HG03045 (cell line): ENCODE results near the gene CARNS1.

Experiments
- ATAC-seq: cut with Tn5 transposase; IDR thresholded peaks from one replicate; pipeline ENCODE4 v1.9.1; 2021; ENCODE audit warnings: mild to moderate bottlenecking, moderate library complexity; ENCODE audit not compliant: unreplicated experiment

CARNS1 gene

DNA sequence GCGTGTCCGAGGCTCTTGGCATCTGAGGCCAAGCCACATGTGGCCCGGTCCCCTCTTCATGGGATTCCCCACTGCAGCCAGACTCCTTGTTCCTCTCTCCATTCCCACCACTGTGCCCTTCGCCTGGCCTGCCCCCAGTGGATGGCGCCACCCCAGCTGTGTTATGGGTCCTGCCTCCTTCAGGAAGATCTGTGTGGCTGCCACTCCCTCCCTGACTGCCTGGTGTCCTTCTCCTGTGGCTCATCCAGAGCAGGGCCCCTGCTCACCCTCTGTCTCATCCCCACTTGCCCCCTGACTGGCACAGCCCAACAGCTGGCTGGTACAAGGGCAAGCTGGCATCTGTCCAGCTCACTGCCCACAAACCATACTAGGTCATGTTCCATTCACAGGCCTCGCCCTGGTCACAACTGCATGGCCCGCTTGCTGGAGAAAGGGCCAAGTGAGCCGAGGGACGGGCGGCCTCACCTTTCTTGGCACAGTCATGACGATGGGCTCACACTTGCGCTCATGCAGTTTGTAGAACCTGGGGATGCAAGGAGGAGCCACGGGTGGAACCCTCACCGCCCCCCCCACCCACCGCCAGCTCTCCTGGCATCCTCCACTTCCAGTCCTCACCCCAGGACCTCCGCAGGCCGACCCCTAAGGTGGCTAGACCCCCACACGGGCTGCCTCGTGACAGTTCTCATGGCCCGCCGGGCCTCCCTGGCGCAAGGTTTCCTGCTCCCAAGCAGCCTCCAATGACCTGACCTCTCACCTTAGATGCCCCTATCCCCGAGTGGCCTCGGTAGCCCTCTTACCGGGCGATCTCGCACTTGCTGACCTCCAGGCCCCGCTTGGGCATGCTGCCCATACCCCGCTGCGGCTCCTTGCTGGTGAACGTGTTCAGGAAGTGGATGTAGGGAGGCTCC lies 24.1 kb downstream of the CARNS1 start:
- ATAC-seq, result no peak

DNA sequence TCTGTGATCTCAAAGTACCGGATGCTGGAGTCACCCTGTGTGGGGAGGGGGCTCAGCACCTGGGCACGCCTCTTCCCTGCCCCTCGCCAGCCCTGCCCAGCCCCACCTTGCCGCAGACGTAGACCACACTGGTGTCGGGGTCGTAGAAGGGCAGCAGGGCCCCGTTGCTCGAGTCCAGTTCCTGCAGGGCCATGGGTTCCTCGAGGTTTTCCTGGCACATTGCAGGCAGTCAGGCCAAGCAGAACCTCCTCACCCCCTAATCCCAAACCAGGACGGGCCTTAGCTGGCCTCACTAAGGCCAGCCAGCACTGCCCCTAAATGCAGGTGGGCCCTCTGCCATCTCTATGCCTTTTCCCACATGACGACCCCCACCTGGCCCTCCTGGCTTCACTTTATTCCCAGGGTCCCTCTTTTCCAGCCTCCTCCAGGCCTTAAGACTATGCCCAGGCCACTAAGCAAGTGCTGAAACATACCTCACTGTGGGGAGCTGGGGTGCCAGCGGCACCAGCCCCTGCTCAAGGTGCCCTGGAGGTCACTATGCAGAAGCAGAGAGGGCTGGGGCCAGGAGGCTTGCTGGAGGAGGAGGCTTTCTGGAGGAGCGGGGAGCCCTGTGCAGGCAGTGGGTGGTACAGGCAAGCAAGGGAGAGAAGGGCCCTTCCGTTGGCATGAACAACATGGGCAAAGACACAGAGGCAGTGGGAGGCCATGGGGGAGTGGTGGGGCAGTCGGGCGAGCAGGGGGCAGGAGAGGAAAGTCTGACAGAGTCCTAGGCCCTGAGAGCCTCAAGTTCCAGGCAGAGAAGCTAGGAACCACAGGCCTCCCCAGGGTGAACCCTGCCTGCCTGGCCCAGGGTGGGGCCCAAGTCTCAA lies 25.0 kb downstream of the CARNS1 start:
- no peak for ATAC-seq

DNA sequence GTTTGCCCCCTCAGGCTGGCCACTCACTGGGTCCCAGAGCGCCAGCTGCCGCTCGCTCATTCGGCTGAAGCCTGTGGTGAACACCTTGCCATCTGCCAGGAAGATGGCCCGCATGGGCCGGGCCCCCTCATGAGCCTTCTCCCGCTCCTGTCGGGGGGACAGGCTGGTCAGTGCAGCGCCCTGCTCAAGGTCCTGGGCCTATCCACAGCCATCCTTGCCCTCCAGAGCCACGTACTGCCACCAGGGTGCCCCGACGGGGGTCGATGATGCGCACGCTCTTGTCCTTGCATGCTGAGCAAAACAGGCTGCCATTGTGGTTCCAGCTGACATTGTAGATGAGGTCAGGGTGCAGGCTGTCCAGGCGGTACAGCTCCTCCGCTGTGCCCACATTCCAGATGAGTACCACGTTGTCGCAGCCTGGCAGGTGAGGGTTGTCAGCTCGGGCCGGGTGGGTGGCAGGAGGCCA lies 25.7 kb downstream of the CARNS1 start:
- no peak for ATAC-seq

DNA sequence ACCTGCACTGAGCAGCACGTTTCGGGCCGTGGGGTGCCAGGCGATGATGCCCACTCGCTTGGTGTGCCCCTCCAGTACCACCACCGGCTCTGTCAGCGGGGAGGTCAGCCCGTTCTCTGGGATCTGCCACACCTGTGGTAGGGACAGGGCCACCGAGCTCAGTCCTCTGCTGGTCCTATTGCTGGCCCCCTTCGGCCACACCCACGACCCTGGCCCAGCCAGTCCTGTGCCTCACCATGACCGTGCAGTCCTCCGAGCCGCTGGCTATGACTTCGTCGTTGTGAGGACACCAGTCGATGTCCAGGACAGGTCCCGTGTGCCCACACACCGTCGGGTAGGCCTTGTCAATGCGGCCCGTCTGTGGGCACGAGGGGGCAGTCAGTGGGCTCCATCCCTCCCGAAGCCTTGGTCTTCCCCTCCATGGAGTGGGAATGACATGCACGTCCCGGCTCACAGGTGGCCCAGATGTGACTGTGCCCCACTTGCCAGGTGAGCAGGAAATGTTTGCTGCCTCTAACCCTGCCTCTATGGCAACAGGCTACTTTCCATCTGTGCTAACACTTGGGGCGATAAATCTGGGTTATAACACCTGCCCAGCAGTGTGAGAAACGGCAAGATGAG lies 26.4 kb downstream of the CARNS1 start:
- ATAC-seq, result no peak

DNA sequence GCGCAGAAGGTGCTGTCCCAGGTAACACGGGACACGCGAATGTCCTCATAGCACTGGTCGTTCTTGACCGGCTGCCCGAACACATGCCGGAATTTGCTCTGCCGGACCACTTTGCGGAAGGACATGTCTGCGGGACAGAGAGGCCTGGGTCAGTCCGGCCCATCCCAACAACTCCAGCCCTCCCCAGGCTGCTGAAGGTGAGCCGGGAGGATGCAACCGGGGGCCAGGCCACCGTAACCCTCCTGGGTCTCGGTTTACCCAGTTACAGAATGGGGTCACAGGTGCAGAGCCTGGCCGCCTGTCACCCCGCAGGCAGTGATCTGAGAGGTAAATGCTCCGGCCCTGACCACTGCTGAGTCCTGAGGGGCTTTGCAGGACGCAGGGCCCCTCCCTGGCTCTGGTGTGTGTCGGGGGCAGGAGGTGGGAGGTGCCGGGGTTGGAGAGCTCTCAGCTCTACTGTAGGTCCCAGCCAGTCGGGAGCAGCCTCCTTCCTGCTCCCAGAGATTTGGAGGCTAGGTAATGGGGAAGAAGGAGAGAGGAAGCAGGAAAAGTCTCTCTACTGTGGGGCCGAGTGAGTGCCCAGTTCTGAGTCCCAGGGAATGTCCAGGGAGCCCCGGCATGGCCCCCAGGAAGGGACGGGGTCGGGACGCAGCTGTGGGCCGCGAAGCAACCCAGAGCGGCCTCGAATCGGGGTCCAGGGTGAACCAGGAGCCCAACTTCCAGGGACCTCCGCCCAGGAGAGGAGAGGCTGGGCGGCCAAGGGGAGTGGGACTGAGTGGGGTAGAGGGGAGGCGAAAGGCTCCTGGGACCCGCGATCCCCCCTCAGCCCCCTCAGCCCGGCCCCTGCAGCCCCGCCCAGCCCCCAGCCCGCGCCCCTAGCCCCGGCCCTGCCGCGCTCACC lies 27.3 kb downstream of the CARNS1 start:
- ATAC-seq, result no peak

DNA sequence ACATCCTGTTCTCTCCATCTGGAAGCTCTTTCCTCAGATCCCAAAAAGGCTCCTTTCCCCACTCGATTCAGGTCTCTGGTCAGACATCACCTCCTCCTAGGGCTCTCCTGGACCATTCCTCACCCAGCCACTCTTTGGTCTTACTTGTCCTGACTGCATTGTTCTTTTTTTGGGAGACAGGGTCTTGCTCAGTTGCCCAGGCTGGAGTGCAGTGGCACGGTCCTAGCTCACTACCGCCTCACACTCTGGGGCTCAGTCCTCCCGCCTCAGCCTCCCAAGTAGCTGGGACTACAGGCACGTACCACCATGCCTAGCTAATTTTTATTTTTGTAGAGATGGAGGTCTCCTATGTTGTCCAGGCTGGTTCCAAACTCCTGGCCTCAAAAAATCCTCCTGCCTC lies 30.0 kb downstream of the CARNS1 start:
- no peak for ATAC-seq

DNA sequence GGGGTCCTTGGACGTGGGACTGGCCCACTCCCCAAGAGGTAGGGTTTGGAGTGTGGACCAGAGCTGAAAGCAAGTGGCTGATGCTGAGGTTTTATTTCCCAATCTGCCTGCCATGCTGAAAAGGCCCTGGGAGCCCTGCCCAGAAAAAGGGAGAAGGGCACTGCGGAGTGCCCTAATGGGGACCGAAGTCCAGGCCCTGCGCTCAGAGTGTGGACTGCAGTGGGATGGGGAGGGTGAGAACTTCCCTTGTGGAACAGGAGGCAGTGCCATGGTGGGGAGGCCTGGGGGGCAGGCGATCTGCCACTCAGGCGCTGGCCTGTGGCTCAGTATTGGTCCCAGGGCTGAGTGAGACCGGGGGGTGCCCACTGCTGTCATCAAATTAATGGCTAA lies 32.7 kb downstream of the CARNS1 start:
- no peak for ATAC-seq

DNA sequence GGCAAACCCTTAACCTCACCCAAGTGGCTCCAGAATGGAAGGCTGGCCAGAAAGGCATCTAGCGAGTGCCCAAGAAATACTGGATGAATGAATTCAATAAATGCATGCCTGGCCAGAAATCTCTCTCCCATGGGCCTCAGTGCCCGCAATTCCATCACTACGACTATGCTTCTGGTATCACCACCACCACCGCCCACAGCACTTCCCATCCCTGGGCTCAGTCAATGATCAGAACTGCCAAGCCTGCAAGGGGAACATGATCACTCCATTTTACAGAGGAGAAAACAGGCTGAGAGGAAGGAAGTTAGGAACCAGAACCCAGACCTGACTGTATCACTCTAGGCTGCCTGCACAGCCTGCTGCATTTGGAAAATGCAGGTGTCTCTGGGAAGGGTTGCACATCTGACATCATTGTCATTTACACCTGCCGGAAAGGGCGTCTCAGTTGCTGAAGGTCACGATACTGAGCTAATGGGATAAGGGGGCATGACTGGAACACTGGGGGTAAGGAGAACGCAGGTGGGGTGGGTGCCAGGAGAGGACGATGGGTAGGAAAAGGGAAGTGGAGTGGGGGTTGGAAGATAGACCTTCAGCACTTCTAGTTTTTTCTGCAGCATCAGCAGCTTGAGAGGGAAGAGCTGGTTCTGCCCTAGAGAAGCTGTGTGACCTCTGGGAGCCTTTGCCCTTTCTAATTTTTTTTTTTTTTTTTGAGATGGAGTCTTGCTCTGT lies 33.8 kb downstream of the CARNS1 start:
- no peak for ATAC-seq

DNA sequence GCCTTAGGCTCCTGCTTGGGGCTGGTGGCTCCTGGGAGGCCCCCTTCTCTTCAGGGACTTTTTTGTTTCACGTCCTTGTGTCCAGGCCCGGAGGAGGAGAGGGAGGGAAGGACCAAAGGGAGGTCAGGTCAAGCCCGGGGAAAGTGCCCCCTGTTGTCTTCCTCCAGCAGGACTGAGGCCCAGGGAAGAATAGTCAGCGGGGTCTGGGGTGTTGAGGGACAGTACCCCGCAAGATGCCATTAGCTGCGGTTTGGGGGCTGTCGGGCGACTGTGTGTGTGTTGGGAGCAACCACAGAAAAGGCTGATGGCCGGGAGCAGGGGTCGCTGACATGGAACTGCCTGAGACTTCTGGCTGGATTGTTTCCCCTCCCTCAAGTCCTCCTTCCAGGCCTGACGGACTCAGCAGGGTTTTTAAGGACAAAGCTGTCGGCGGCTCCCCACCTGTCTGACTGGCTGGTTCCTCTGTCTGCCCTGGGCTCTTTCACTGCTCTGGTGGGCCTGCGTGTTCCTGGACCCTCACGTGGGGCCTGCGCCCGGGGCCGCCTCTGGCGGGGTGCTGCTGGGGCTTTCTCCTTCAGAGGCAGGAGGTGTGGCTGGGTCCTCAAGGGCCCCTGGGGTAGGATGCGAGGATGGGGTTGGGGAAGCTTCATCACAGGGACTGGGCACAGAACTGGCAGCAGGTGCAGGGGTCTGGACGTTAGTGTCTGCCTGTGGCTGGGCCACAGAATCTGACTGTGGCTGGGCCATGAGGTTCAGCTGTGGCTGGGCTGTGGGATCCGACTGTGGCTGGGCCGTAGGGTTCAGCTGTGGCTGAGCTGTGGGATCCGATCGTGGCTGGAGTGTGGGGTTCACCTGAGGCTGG lies 35.5 kb downstream of the CARNS1 start:
- no peak for ATAC-seq

DNA sequence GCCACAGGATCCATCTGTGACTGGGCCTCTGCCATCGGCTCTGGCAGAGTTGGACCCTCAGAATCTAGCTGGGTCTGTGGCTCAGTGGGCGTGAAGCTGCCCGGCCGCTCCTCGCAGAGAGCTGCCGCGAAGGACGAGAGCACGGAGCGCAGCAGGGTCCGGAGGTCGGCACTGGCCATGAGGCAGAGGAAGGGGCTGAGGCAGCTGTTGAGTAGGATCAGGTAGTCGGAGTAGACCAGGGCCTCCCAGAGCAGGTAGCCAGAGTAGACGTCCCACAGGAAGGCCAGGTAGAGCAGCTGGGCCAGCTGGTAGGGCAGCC lies 36.1 kb downstream of the CARNS1 start:
- ATAC-seq, result no peak

DNA sequence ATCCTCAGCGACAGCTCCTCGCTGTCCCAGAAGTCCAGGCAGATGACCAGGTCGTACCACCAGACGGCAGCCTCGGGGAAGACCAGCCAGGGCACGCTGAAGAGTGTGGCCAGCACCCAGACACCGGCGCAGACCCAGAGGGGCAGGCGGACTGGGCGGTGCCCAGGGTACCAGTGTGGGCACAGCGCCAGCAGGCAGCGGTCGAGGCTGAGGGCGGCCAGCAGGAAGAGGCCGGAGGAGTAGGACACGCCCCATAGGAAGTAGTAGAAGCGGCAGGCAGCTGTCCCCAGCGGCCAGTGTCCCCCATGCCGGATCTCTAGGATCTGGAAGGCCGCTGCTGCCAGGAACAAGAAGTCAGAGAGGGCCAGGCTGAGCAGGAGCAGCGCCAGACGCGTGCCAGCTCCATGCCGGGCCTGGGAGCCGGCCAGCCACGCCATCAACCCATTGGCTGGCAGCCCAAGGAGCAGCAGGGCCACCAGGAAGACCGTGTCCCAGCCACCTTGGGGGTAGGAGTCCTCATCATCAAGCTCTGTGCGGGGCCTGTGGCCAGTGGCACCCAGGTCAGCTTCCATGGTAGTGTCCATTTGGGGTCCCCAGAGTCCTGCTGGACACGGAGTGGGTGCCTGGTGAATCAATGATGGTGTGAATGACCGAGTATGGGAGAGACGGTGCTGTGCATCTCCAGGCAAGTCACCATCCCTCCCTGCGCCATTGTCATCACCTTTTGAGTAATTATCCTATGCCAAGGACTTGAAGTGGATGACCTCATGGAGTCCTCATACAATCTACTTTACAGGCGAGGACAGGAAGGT lies 36.9 kb downstream of the CARNS1 start, which contains the start of gene GPR152:
GPR152 (minus strand) TSS at position 589 of the 812 bp plus-strand sequence; CDS start at position 584, 5 bp downstream.
- no peak for ATAC-seq

DNA sequence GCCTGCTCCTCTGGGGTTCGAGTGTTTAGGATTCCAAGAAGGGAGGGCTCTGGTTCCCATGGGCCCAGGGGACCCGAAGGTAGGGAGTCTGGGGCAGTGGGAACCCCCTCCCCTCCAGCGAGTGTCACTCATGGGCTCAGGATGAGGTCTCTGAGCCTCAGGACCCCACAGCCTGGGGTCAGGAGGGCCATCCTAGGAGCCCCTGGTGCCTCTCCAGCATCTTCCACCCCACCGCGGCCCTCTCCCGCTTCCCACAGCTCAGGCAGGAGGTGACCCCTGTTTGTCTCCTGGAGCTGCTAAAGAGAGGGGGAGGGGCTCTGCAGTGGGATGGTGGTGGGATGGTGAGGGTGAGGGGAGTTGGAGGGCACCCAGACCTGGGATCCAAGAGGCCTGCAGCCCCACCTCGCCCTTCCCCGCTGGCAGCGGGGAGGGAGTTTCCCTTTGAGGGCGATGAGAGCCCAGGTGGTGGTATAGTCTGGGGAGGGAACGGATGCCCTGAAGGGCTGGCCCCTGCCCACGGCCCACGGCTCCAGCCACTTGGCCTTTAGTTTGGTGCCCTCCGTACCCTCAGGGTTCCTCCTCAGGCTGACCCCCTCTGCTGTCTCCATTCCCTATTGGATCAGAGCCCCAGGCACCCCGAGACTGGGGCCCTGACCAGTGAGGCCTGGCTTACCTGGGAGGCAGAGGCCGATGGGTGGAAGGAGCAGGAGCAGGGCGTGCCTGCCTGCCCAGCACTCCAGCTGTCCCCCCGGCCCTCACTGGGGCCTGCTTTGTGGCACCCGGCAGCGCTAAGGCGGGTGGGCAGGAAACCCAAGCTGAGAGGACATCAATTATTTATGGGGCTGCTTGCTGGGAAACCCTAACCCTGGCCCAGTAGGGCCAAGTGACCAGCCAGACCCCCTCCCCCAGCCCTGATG lies 38.6 kb downstream of the CARNS1 start:
- ATAC-seq, result no peak

DNA sequence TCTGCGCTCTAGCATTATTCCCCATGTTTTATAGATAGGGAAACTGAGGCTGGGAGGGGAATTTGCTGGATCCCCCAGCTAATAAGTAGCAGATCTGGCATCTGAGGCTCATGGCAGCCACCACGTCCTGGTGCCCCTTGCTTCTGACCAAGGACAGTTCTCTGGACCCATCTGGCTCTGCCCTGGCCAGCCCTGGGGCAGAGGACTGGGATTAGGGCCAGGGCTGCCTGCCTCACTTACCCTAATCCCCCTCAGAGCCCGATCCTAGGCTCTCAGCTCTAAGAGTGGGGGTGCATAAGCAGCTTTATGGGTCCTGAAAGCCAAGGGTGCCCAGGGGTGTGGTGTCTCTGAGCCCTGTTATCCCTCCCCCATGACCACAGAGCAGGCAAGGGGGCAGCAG lies 39.6 kb downstream of the CARNS1 start, which contains the start of gene CABP4:
CABP4 (plus strand) TSS at position 301 of the 400 bp plus-strand sequence; CDS start at position 371, 70 bp downstream.
- no peak for ATAC-seq

DNA sequence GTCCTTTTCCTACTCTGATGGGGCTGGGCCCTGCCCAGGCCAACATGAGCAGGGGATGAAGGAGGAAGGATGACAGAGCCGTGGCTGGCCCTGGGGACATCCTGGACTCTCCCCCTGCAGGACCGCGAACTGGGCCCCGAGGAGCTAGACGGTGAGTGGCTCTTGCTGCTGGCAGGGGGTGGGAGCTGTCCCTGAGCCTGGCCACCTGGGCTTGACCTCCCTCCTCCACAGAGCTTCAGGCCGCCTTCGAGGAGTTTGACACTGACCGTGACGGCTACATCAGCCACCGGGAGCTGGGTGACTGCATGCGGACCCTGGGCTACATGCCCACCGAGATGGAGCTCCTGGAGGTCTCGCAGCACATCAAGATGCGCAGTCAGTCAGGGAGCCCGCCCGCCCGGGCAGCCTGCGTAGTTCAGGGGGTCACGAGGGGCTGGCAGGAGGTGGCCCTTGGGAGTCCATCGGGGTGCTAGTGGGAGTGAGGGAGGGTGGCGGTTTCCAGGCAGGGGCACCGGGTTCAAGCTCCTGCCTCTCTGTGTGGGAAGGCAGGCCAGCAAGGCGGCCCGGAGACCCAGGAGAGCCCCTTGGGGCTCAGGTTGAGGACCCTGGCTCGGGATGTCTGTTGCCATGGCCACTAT lies 40.7 kb downstream of the CARNS1 start:
- no peak for ATAC-seq

DNA sequence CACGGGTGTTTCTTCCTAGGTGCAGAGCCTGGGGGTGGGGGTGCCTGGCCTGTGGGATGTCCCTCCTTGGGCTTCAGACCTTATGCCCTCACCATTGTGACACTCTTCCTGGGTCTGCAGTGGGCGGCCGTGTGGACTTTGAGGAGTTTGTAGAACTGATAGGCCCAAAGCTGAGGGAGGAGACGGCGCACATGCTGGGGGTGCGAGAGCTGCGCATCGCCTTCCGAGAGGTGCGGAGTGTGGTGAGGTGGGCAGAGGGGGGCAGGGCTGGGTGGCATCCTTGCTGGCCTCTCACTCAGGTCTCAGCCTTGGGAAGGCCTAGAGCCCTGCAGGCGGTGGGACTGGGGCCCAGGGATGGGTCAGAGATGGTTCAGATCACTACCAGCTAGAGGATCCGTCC lies 42.0 kb downstream of the CARNS1 start:
- ATAC-seq, result no peak

DNA sequence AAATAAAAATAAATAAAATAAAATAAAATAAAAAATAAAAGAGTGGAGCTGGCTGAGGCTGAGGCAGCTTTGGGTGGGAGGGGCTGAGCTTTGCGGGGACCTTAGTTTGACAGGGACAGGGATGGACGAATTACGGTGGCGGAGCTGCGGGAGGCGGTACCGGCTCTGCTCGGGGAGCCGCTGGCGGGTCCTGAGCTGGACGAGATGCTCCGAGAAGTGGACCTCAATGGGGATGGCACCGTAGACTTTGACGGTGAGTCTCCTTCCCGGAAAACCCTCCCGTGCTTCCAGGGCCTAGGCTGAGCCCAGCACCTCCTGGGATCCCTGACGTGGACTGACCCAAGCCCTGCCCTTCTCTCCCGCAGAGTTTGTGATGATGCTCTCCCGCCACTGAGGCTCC lies 42.8 kb downstream of the CARNS1 start:
- ATAC-seq, result no peak
